GM18858 (cell line): ENCODE measurements around the gene BCHE.

Source experiments
- ATAC-seq: cut with Tn5 transposase; IDR thresholded peaks from one replicate; pipeline ENCODE4 v1.9.1; 2021; ENCODE audit not compliant: unreplicated experiment

The BCHE gene

DNA sequence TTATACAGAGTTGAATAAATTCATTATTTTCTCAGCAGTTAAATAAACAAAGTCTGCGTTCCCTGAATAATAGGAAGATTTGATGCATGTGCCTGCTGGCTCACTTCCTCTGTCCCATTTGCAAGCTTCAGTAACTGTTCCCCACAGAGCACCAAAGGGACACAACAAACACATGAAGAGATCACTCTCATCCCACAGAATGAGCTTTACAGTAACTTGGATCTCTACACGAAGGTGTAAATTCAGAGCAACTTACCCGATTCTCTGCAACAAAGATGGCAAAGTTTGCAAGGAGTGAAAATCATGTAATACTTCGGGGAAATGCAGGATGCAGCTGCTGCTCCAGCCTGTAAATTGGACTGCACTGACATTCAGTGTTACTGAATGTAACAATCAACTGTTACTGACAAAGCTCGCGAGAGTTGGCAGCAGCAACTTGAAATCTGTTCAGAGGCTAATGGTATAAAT lies at the start of gene BCHE:
Gene BCHE, minus strand, starts transcription at position 366 of the 468 bp plus-strand sequence. CDS start 6,390 bp downstream, outside the sequence.
- ATAC-seq: no peak

- ATAC-seq: no peak
These were observed 48.5 kb upstream of the BCHE start for GRCh38 chr3:165885558-165886270.

DNA sequence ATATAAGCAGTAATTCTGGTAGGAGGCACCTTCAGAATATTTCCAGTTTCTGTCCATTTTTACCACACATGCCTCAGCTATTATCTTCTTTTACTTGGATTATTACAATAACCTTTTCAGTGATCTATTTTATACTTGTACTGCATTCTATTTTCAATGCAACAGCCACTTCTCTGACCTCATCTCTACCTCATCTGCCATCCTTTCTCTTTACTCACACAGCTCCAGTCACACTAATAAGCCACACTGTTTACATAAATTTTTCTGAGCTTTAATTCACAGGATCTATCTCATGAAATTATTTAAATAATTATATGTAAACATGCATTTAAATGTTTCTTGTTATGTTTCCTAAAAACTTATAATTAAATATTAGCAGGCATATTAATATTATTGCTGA lies 47.3 kb upstream of the BCHE start:
- ATAC-seq: no peak

DNA sequence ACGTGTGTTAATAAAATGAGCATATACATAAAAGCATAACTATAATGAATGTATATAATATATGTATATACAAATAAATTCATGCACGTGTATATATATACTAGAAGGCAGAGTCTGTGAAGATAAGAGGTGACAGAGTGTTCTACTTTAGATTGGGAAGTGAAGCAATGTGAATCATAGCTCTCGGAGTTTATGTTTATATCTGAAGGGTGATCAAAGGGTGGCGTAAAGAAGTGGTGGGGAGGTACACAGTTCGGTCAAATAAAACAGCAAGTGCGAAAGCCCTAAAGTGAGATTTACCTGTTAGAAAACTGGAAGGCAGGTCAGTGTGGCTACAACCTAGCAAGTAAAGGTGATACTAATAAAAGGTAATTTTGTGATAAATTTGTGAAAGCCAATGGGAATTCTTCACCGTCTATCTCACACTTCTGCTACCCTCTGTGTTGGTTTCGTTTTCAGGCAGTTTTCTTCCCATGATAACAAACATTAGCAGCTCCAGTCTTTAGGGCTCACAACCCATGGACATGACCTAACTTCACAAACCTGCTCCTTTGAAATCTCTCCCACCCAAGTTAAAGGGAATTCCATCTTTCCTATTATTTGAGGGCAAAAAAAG lies 46.7 kb upstream of the BCHE start:
- ATAC-seq: no peak

GRCh38 chr3:165883117-165883516 lies 45.9 kb upstream of the BCHE start:
- no peak for ATAC-seq

- no peak for ATAC-seq
These were observed 38.4 kb upstream of the BCHE start for GRCh38 chr3:165875644-165876043.

- no peak for ATAC-seq
These were observed 37.7 kb upstream of the BCHE start for GRCh38 chr3:165874663-165875489.

DNA sequence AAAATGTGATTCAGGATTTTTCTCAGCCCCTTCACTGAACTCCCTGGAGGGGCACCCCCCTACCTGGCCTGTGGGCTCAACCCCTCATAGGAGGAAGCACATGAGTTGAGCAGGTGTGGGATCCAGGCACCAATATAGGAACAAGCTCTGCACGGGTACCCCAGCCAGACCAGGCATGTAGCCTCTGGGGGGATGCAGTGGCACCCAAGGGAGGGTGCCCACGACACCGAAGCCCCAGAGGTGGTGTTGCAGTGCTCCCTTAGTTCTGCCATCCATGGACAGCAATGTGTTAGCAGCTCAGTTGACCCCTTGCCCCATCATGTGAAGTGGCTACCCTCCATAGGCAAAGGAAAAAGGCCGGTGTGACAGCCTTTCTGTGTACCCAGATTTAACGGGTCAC lies 30.9 kb upstream of the BCHE start:
- no peak for ATAC-seq

DNA sequence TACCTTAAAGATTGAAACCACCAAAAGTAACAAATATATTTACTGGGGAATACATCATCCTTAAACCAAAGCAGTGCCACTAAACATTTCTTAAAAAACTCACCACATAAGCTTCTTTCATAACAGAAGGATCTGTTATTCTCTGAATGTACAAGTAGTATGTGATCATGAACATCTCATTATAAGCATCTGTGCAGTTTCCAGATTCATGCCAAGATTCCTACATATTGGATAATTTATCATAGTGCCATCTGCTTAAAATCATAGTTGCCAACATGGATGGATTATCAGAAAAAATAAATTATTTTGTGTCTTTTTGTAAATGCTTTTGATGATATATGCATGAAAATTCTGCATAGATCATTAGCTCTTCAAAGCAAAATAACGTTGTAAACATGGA lies 21.8 kb upstream of the BCHE start:
- ATAC-seq: no peak

DNA sequence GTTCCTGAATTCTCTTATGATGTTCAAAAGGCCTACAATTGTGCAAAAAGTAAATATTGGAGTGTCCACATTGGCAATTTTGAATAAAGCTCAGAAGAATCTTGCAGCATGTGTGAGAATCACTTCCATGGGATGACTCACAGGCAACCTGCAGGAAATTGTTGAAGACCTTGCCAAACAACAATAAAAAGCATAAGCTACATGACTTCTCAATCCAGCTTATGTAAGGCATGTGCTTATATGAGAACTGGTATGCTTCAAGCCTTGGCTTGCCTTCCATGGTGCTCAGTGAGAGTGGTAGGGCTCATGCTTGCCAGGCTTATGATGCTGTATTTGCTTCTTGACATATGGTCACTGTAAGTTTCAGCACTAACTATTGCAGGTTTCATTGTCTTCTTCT lies 18.4 kb upstream of the BCHE start:
- no peak for ATAC-seq

- ATAC-seq: peak; percentile 71
These were observed 17.5 kb upstream of the BCHE start for GRCh38 chr3:165854696-165855095.

DNA sequence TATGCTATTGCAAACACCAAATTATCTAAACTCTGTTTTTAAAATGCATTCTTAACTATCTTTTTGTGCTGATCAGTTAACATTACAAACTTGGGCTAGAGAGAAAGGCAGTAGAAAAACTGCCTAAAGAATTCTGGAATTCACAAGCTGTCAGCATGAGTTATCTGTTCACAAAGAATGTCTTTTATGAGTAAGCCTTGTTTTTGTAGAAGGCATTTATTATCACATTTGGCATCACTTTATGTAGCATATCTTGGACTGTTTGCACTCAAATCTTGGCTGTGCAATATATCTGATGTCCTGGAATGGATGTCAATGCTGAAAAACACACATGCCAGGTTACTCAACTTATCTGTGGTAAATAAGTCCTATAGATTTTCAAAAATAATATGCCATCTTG lies 15.5 kb upstream of the BCHE start:
- no peak for ATAC-seq

GRCh38 chr3:165852191-165852590 lies 15.0 kb upstream of the BCHE start:
- ATAC-seq: no peak

GRCh38 chr3:165846056-165846455 lies 8.8 kb upstream of the BCHE start:
- ATAC-seq: no peak

- no peak for ATAC-seq
These were observed 2.3 kb upstream of the BCHE start for GRCh38 chr3:165839296-165840076.

- no peak for ATAC-seq
These were observed 578 bp upstream of the BCHE start for GRCh38 chr3:165837801-165838200.

DNA sequence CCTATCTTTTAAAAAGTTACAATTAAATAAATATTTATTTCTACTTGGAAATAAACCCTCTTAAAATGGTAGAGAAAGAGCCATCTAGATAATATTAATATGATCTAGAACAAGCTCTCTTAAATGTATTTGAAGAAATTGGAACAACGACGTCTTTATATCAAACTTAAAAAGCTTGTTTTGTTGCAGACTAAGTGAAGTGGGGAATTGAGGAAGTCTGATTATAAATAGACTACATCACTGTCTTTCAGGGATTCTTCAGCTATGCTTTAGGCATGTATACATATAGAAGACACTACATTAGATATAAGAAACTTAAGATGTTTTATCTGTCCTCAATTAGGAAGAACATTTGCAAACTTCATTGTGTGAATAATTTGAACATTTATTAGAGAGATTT lies 1.8 kb downstream of the BCHE start:
- ATAC-seq: no peak

DNA sequence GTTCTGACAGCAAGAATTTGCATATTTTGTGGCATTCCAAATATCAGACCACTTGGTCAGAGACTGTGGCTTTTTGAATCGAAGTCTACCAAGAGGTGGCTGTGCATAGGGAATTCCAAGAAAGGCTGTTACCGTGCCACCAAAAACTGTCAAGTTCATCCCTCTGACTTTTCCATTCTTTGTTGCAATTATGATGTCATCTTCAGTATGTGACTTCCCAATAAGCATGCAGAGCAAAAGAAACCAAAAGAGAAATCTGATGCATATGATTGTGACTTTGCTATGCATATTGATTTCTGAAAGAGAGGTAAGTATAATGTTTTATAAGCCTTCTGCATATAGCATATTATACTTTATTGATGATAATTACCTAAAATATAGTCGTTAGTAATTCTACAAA lies 6.5 kb downstream of the BCHE start:
- no peak for ATAC-seq

DNA sequence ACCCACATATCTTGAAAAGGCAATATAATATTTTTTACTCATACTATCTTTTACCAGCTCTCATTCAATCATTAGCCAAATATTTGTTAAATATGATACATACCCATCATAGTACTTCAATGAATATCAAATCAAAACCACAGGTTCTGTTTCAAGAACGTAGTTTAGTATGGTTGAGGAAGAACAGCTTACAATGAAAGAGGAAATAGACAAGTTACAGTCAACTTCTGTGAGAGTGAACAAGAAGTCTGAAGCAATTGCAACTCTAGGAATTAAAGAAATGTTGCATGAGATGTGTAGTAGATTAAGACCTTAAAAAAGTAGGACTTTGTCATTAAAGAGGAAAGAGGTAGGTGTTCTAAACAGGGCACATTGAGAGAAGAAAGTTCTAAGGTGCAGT lies 9.3 kb downstream of the BCHE start:
- ATAC-seq: no peak

- ATAC-seq: no peak
These were observed 10.0 kb downstream of the BCHE start for GRCh38 chr3:165827233-165827632.

DNA sequence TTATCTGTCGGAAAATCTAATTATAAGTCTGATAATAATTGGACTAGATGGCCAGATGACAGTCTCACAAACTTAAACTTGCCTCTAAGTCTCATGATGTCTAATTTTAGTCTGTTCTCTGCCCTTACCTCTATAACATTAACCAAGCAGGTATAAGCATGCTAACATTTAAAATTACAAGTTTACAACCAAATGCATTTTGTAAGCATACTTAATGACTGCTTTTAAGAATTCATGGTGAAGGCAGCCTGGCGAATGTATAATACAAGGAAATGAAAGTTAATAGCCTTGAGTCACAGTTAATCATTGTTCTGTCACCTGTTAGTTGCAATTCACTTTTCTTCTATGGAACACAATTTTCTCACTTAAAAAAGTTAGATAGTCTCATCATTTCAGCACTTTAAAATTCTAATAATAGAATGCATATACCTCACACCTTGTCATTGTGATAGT lies 16.5 kb downstream of the BCHE start:
- ATAC-seq: peak; percentile 80
